ENCODE data around the gene KLF11. TPM values are rescaled to one million over a fixed set of nuclear protein-coding genes. Genes with fewer than 3 reads are reported as not detected.

Gene KLF11
- total RNA-seq, result 1 to 10 TPM; 8.9 to 9.2 TPM

GRCh38 chr2:10043256-10043905 is at the start of gene KLF11:
Gene KLF11 (plus strand): TSS chr2:10043550. CDS start chr2:10043717, 167 bp downstream.

GRCh38 chr2:10079870-10080535 is 36.7 kb downstream of the KLF11 start, which contains the start of gene CYS1:
Gene CYS1 (minus strand): TSS chr2:10080411. CDS start chr2:10080223, 188 bp downstream.

Other genes with a start within 250 kb of the KLF11 start
- gene TAF1B, start 200.1 kb upstream of the KLF11 start, total RNA-seq, result 10 to 100 TPM; 36.8 to 39.5 TPM
- gene GRHL1, start 91.9 kb upstream of the KLF11 start, total RNA-seq, result under 1 TPM; 0.36 to 0.48 TPM
- gene CYS1, start 36.9 kb downstream of the KLF11 start, total RNA-seq, result under 1 TPM; 0.28 to 0.55 TPM
- 100 to 1,000 TPM; 332 to 342 TPM for gene RRM2, start 79.2 kb downstream of the KLF11 start, total RNA-seq

Measured in activated naive CD4-positive, alpha-beta T cell treated with anti-CD3 and anti-CD28 coated beads, Interleukin-2, amount 10 ng/mL, durations not matched to agents 5 hours and 36 hours (primary cell).